Adrenal gland (tissue), 5 donors: Measurements from ENCODE around the gene MAD2L1.

Source experiments
- POLR2A ChIP-seq, 2 donors: fragments of 450-650 bp; IDR thresholded peaks; one replicate each; pipeline ENCODE4 v1.6.1; 2017; ENCODE audit warnings: antibody characterized with exemption in 2 of 2, mild to moderate bottlenecking in 2 of 2, moderate library complexity in 1 of 2
- TF ChIP-seq, protein P1 (sequence below), 6 experiments: fragments of 450-650 bp in 4 of 6; fragments of 200-600 bp in 2 of 6; sonication (generic) in 1 of 6; IDR thresholded peaks; 1 replicate in 5 of 6; 2 replicates in 1 of 6; pipeline versions ENCODE4 v1.5.1 to v1.8.0; 2016 to 2021; ENCODE audit warnings: antibody characterized with exemption in 6 of 6, mild to moderate bottlenecking in 2 of 6, moderate library complexity in 1 of 6
- donor health status: DM: no; HTN: no; CAD: no.

DNA sequence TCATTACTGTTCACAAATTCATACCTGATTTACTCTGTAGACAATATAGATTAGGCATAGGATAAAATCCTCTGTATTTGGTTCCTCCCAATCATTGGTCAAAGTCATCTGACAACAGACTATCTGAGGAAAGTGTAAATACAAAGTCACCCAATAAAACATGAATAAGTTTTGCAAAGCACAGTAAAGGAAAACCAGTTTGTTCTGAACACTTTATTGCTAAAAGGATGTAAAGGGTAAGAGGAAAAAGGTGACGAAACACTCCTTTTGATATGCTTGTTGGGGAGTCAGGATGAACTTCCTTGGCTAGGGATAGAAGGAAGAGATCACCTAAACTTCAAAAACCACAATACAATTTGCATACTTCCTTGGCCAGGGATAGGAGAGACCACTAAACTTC lies 10.9 kb downstream of the MAD2L1 start:
- no peak for TF ChIP-seq POLR2A (IDR thresholded peaks at IDR 0.05)
- TF ChIP-seq, protein P1, sequence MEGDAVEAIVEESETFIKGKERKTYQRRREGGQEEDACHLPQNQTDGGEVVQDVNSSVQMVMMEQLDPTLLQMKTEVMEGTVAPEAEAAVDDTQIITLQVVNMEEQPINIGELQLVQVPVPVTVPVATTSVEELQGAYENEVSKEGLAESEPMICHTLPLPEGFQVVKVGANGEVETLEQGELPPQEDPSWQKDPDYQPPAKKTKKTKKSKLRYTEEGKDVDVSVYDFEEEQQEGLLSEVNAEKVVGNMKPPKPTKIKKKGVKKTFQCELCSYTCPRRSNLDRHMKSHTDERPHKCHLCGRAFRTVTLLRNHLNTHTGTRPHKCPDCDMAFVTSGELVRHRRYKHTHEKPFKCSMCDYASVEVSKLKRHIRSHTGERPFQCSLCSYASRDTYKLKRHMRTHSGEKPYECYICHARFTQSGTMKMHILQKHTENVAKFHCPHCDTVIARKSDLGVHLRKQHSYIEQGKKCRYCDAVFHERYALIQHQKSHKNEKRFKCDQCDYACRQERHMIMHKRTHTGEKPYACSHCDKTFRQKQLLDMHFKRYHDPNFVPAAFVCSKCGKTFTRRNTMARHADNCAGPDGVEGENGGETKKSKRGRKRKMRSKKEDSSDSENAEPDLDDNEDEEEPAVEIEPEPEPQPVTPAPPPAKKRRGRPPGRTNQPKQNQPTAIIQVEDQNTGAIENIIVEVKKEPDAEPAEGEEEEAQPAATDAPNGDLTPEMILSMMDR (IDR thresholded peaks at IDR 0.05) = no peak
